ENCODE data around the gene PIP5K1C.

PIP5K1C gene

DNA sequence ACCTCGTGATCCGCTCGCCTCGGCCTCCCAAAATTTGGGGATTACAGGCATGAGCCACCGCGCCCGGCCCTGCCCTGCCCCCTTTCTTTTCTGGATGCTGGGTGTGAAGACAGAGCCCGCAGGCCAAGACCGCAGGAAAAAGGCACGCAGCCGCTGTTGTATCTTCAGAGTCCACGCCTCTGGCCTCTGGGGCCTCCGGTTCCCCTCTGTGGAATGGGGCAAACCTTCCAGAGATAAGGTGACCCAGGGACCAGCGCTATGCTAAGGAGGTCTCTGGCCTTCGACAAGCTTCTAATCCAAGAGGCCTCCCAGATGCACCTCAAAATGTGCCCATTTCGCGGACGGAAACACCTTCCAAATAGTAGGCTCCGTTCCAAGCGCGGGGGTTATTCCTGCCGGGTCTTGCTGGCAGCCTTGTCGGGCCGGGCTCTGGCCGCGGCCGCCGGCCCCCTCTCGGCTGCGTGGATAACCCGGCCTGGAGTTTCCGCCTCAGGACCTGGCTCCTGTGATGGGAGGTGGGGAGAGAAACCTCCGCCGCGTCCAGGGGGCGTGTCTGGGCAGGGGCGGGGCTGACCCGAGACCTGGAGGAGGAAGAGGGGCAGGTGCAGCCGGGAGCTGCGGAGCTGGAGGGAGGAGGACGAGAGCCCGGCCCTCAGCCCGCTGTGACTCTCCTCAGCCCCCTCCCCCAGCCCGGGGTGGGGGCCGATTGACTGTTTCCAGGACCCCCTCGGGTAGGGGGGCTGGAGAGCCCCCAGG lies 21.0 kb upstream of the PIP5K1C start:
- DNase-seq = peak; percentile 97

DNA sequence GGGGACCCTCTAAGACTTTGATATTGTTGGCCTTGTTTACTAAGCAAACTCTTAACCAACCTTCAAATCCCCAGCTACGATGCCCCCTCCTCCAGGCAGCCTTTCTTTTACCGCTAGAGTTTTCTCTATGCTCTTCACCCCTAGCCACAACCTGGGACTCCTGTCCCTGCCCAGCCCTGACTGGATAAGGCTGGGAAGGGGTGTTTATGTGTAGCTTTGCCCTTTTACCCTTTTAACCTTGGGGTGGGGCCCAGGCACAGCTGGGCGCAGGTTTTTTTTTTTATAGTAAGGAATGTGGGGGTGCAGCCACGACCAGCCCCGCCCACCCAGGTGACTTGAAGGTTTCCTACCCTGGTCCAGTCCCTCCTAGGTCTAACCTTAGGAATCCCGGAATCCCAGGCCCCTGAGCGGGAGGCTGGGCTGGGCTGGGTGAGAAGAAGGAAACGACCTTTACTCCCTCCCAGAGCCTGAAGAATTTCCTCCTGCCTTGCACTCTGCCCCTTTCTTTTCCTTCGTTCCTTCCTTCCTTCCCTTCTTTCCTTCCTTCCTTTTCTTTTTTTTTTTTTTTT lies 20.2 kb upstream of the PIP5K1C start:
- DNase-seq = no peak

DNA sequence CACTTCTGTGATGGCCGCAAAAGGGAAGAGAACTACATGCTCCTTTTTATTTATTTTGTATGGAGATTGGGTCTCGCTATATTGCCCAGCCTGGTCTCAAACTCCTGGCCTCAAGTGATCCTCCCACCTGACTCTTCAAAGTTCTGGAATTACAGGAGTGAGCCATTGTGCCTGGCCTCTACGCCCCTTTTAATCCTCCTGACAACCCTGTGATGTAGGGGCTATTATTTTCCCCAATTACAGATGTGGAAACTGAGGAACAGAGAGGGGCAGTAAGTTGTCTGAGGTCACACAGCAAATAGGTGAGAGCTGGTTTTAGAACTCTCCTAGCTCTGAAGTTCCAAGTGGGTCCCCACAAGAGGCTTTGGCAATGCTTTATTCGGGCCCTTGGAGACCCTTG lies 19.6 kb upstream of the PIP5K1C start:
- DNase-seq = no peak

DNA sequence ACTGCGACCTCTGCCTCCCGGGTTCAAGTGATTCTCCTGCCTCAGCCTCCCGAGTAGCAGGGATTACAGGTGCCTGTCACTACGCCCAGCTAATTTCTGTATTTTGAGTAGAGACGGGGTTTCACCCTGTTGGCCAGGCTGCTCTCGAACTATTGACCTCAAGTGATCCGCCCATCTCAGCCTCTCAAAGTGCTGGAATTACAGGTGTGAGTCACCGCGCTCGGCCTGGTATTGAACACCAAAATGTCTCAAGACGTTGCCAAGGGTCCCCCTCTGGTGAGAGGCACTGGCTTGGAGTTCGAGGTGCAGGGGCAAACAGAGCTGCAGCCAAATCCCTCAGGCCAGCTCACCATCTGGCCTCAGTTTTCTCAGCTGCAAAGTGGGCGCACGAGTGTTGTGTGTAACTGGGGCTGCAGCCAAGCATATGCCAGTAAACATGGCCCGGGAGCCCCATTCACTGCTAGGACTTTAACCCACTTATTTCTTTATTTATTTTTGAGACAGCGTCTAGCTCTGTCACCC lies 15.9 kb upstream of the PIP5K1C start:
- DNase-seq = no peak

DNA sequence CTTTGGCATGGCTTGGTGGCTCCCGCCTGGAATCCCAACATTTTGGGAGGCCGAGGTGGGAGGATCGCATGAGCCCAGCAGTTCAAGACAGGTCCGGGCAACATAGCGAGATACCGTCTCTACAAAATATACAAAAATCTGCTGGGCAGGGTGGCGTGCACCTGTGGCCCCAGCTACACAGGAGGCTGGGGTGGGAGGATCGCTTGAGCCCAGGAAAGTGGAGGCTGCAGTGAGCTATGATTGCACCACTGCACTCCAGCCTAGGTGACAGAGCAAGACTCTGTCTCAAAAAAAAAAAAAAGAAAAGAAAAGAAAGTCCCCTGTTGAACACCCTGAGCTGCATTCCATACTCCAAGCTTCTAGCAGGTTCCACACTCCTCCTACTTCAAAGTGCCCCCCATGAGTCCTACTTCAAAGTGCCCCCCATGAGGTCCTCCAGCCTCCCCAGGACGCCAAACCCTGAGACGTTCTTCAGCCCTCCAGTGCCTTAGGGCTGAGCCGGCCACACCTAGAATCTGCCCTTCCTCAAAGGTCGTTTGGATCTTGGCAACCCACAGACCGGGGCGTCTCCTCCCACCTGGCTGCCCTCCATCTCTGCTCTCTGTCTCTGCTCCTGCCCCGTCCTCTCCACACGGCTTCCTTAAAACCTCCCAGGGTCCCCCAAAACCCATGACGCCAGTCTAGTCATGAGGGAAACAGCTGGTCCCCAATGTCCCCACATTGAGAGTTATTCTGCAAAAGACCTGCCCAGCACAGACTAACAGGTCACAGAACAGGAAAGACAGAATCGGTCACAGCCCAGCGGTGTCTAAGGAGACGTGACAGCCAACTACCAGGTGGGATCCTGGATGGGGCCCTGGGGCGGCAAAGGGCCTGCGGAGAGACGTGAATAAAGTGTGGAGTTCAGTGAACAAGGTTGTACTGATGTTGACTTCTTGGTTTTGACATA lies 12.7 kb upstream of the PIP5K1C start:
- peak; percentile 53 for DNase-seq

DNA sequence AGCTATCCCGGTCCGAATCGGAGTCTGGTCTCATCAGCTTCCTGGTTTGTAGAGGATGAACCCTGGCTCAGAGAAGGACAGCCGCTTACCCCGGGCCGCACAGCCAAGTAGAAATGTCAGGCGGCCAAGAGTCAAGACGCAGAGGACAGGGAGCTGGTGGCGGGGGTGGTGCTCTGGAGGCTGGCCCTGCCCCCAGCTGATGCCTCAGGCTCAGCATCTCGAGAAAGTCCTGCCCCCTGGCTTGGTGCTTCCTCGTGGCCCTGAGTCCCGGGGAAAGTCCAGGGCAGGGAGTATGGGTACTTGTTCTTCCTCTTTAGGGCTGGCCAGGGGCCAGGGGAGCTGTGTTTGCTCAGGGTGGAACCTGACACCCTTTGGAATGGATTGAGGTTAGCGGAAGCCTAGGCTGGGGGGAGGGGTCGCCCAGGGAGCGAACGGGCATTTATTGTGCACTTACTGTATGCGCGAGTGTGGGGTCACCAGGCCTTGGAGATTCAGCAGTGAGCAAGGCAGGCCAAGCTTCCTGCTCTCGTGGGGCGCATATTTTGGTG lies 10.1 kb upstream of the PIP5K1C start:
- peak; percentile 90 for DNase-seq

DNA sequence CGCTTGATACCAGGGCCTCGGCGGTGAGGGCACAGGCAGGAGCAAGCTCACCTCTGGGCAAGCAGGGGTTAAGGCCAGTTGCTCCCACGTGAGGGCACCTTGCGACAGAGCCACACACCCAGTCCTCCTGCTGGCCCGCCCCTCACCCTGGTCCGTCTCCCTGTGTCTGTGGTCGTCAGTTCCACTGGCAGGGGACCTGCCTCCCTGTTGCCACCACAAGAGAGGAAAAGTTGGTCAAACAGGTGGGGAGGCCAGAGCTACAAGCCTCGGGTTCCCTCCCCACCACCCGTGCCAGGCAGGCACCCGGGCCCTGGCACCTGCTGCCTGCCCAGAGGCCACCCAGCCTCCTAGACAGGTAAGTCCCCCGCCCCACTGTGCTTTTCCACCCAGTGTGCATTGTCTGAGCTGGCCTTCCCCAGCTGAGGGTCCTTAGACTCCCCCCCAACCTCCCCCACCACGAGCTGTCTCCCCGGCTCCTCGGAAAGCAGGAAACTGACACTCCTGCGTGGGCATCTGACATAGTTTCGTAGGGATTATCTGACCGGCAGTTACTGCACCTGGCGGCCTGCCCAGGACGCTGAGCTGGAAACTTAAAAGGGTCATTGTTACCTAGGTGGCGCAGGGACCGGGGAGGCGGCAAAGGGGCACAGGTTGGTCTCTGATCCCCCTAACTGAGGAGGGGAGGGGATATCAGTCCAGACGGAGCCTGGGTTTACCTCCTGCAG lies 8.1 kb upstream of the PIP5K1C start, which contains the start of gene TJP3:
TSS of gene TJP3 (plus strand) at position 178 of the 725 bp plus-strand sequence. CDS start 20,049 bp downstream, outside the sequence.
- peak; percentile 65 for DNase-seq

DNA sequence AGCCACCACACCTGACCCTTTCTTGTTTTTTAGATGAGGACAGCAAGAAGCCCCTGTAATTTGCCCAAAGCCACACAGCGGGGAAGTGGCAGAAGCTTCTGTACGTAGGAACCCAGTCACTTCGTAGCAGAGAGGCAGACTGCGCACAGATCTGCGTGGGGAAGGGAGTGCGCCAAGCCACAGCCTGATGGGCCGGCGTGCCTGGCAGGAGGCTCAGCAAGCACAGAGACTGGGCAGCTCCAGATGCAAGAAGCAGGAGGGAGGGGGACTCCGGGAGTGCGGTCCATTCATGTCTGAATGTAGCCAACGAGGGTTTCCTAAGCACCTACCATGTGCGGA lies 7.6 kb upstream of the PIP5K1C start:
- peak; percentile 39 for DNase-seq

DNA sequence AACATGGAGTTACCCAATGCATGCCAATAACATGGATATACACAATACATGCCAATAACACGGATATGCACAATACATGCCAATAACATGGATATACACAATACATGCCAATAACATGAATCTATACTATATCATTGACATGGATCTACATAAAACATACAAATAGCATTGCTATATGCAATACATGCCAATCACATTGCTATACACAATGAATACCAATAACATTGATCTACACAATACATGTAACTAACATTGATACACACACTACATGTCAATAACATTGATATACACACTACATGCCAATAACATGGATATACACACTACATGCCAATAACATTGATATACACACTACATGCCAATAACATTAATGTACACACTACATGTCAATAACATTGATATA lies 932 bp upstream of the PIP5K1C start:
- DNase-seq = no peak

DNA sequence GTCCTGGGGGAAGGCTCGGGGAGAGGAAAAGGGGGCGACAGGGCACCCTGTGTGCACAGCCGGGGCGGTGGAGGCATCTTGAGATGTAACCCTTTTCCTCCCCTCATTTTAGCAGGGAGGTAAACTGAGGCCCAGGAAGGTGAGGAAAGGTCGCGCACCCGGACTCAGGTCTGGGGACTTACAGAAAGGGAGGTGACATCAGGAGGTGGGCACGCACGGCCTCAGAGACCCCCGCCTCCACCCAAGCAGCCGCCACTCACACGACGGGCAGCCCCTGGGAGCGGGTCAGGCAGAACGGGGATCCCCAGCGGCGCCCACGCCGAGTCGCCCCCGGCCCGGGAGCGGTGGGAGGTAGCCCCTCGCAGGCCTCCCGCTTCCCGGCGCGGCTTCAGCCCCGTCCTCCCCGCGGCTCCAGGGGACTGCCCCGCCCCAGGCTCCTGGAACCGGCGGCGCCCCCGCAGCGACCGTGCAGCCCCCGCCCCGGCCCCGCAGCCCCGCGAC lies 477 bp downstream of the PIP5K1C start:
- DNase-seq = peak; percentile 55

DNA sequence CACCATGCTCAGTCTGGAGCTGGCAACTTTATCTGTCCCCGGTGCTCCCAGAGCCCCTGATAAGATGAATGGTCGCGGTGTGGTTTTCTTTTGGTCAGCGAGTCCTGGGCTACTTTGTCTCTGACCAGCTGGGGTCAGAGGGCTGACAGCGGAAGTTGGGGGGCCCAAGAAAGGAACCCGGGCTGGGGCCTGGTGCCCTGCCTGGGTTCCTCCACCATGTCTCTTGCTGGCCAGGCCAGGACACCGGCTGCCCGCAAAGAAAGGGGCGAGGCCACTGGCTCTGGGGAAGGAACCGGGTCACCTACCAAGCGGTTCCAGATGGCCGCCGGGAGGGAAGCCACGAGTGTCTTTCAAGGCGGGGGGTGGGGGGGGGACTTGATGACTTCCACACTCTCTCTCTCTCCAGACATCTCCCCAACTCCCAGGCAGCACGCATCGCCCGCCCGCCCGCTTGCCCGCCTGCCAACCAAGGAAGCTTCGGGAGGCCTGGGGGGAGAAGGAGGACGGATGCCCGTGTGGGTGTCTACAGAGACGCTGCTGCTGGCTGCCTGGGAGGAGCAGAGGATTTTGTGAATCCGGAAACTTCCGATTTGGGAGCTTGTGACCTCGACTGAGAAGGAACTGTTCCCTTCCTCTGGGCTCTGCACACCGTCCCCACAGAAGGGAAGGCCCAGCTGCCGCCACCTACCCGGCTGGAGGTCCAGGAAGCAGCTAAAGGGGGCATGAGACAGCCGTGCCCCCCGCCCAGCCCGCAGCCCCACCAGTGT lies 1.1 kb downstream of the PIP5K1C start:
- DNase-seq = peak; percentile 36

DNA sequence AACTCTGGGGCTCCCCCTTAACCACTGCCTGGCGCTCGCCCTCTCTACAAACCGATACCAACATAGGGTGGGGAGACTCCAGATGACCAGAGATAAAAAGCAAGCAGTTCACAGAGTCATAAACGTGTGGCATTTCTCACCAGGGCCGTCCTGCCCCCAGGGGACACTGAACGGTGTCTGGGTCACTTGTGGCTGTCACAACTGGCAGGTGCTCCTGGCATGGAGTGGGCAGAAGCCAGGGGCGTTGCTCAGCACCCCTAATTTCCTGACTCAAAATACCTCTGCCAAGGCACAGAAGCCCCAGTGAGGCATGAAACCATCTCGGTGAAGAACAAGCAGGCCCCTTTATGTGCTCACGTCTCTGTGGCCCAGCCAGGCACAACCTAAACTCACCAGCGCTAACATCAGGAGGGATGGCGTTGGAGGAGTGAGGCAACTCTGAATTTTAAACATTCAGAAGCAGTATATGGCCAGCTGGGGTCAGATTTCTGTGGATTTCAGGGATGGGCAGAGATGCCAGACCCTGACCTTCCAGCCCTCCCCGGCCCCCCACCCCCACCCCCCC lies 1.8 kb downstream of the PIP5K1C start:
- DNase-seq = no peak

DNA sequence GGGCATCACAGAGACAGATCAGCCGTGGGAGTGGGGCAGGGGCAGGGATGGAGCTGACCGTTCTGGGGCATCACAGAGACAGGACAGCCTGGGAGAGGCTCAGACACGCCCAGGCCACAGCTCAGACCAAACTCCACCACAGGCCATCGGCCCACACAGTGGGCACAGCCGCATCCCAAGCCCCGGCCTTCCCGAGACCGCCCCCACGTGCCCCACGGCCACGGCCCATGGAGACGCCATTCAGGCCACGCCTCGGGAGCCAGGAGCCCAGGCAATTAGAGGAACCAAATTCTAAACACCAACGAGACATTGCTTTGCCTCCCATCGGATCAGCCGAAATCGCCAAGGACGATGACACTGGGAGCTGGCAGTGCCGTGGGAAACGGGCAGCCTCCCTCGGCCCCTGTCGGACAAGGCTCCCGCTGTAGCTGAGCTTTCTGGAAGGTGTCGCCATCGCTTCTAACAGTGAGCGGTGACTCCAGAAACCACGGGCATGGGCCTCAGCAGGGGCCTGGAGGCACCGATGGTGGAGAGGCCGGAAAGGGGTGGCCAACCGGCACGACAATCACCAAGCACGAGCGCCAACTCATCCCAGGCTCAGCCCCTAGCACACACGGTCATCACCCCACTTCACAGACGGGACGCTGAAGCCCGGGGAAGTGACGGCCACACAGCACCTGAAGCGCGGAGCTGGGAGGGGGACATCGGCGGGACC lies 2.4 kb downstream of the PIP5K1C start:
- DNase-seq = no peak

DNA sequence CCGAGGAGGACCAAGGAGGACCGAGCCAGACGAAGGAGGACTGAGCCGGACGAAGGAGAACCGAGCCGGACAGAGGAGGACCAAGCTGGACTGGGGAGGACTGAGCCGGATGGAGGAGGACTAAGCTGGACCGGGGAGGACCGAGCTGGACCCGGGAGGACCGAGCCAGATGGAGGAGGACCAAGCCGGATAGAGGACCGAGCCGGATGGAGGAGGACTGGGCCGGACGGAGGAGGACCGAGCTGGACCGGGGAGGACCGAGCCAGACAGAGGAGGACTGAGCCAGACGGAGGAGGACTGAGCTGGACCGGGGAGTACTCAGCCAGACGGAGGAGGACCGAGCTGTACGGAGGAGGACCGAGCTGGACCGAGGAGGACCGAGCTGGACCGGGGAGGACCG lies 3.2 kb downstream of the PIP5K1C start:
- DNase-seq = no peak

DNA sequence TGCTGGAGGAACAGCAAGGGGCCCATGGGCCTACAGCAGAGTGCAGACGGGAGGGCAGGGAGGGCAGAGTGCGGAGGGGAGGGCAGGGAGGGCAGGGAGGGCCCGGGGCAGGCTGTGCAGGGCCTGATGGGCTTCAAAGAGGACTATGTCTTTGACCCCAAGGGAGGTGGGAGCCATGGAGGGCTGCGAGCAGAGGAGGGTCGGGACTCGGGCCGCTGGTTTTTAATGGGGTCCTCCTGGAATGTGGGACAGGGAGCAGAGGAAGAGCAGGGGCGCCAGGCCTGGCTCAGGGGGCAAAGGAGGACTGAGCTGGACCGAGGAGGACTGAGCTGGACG lies 3.6 kb downstream of the PIP5K1C start:
- DNase-seq = no peak

DNA sequence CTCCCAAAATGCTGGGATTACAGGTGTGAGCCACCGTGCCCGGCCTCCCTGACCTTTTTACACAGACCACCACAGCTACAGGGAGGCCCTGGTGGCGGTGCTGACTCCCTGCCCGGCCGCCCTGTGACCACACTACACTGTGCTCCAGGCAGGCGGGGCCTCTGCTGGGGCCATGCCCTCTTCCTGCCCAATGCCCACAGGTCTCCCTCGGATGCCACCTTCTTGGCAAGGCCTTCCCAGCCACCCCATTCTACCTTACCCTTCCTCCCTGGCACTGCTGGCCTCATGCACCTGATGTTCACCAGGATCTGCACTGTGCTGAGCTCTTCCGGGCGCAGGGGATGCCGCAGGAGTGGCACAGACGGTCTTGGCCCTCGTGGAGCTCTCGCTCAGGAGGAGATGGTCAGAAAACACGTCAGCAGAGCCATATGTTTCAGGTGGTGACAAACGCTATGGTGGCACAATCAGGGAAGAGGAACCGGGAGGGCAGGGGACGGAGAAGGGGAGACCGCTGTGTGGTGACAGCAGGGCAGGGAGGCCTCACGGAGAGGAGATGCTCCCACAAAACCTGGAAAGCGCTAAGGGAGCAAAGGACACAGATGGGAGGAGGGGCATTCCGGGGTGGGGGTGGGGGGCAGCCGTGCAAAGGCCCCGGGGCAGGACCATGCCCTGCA lies 4.1 kb downstream of the PIP5K1C start:
- no peak for DNase-seq

DNA sequence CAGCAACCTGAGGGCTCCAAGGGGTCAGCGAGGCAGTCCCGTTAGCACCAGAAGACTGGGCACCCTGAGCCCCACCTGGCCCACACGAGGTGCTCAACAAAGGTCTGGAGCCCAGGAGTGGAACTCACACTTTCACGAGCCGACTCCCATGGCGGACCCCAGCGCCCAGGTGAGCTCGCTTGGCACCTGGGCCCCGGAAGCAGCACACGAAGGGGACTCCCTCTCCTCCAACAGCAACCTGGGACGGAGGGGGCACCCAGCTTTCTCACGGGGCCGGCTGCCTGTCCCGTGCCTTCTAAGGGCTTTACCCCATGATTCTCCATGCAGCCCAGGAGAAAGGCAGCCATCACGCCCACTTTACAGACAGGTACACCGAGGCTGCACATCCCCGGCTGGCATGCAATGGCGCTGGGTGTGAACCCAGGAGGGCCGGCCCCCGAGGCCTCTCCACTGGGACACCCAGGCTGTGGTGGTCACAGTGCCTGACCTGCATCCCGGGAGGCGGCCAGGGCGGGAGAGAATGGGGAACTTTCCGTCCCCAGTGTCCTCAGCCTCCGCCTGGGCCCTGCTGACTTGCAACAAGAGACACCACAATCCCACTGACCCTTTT lies 5.0 kb downstream of the PIP5K1C start:
- no peak for DNase-seq

DNA sequence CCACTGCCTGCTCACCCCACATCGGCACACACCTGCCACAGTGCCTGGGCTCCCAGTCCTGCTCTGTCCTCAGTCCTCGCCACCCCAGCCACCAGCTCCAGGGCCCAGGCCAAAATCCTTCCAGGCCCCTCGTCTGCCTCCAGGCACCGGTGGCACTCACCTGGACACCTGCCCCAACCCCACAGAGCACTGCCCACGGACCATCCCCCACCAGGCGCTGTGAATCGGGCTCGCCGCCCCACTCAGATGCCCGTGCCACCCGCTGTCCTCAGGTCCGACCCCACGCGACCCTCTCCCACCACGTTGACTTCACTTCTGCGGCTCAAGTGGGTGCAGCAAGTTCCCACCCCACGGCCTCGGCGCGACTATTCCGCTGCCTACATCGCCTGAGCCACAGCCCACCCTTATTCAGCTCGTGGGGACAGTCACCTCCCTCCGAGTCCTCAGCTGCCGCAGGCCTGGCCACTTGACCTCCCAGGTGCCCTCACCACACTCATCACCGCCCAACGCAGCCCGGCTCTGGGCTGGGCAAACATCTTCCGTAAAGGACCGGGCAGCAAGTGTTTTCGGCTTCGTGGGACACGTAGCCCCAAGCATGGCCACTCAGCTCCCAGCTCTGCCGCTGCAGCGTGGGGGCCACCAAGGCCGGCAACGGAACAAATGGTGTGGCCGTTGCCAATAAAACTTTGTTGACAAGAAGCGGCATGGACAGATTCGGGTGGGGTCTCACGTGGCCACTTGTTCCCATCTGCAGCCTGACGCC lies 5.7 kb downstream of the PIP5K1C start:
- DNase-seq = no peak
